ENCODE data around the gene TMEM183A. TPM values are rescaled to one million over a fixed set of nuclear protein-coding genes. Genes with fewer than 3 reads are reported as not detected.

Gene TMEM183A
- total RNA-seq, 1 experiment from 2014 or later, result 64.7 TPM

GRCh38 chr1:202994756-202995155, 12.4 kb upstream of the TMEM183A start:
- CTCF ChIA-PET, result no interaction called here
- H3K4me3 ChIP-seq (replicated peaks in 1 of 2; ENCODE audit: low read depth in 1 of 2, low read length in 2 of 2), result no peak overlapping the region
- peak overlapping the region; percentile 22; the same call in 1 of the 2 replicates for H3K4me2 ChIP-seq (ENCODE audit: low read length)
- no peaks in the 10 kb centered on the region for H3K36me3 ChIP-seq (ENCODE audit: control insufficient read depth in 1 of 2, insufficient read depth in 2 of 2, low read length in 2 of 2)
- DNase-seq (ENCODE audit: low read depth, low spot score), result no peak
- TF ChIP-seq EGR1 (IDR thresholded peaks at IDR 0.05; ENCODE audit: low read depth) (no peak), TCF7L2 (IDR thresholded peaks at IDR 0.05; ENCODE audit: borderline replicate concordance, extremely low read depth, insufficient read depth, insufficient read length) (no peak), ZNF274 (IDR thresholded peaks at IDR 0.05; ENCODE audit: low read depth, low read length) (no peak), REST (IDR thresholded peaks at IDR 0.05; ENCODE audit: low read depth) (no peak), POLR2AphosphoS5 (IDR thresholded peaks at IDR 0.05; ENCODE audit: low read depth, low read length) (no peak), SP1 (IDR thresholded peaks at IDR 0.05; ENCODE audit: low read depth) (no peak), ZBTB33 (IDR thresholded peaks at IDR 0.05; ENCODE audit: extremely low read depth, insufficient replicate concordance, low read length) (no peak), SIN3A (IDR thresholded peaks at IDR 0.05; ENCODE audit: low read depth) (no peak), ATF3 (IDR thresholded peaks at IDR 0.05) (no peak), EZH2phosphoT487 (IDR thresholded peaks at IDR 0.05; ENCODE audit: borderline replicate concordance) (no peak), CEBPB (IDR thresholded peaks at IDR 0.05; ENCODE audit: low read depth) (no peak), EZH2 (IDR thresholded peaks at IDR 0.05) (no peak)
- TF ChIP-seq, protein P1, sequence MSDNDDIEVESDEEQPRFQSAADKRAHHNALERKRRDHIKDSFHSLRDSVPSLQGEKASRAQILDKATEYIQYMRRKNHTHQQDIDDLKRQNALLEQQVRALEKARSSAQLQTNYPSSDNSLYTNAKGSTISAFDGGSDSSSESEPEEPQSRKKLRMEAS (IDR thresholded peaks at IDR 0.05), result no peak
- BruUV-seq (replicated peaks), result no TSS peak
- H3K27me3 ChIP-seq (ENCODE audit: insufficient read depth, low read length), result peaks cover 11% of the 10 kb centered on the region; the same call in 1 of the 2 replicates
- ATAC-seq, result no peak
- intact Hi-C loops (cut with micrococcal nuclease), result no loop called here
- RAD21 ChIA-PET (ENCODE audit: low non-redundant PET in 1 of 2, low total read pairs in 2 of 2, uncharacterized antibody in 2 of 2, unreplicated experiment in 2 of 2), result no interaction called here
- no peaks in the 10 kb centered on the region for H4K20me1 ChIP-seq (ENCODE audit: insufficient read depth)
- peaks cover 3 to 11% of the 10 kb centered on the region in 2 experiments; a peak in 2 of 4 replicates for H3K4me1 ChIP-seq (ENCODE audit: control insufficient read depth in 1 of 2, insufficient read depth in 2 of 2, low read length in 2 of 2)
- H3K27ac ChIP-seq (ENCODE audit: low read depth, low read length), result no peak overlapping the region
- no peaks in the 10 kb centered on the region for H3K79me2 ChIP-seq (ENCODE audit: insufficient read depth, low read length)
- H3K9me2 ChIP-seq (ENCODE audit: insufficient read depth), result no peaks in the 10 kb centered on the region
- POLR2A ChIA-PET, result interaction anchor here (1.1 kb wide), 1 partner anchor 12 kb away, joined by 5 read pairs; the partner anchor contains the start of gene TMEM183A
- H3K9ac ChIP-seq (ENCODE audit: low read length), result no peak overlapping the region
- H2AFZ ChIP-seq (ENCODE audit: low read depth, low read length, poor library complexity, severe bottlenecking), result no peak overlapping the region
- H3K9me3 ChIP-seq (ENCODE audit: control insufficient read depth in 1 of 2, insufficient read depth in 1 of 2, low read depth in 1 of 2, low read length in 2 of 2), result no peaks in the 10 kb centered on the region
